HepG2 (cell line): ENCODE measurements around the gene MAN2A1.

ENCODE experiments used
- AGO1 ChIP-seq: fragments of 200-400 bp; formaldehyde crosslinking; IDR thresholded peaks from 2 replicates; pipeline ENCODE4 v1.6.1; 2017; ENCODE audit warnings: mild to moderate bottlenecking, low read depth, low read length, moderate library complexity; ENCODE audit not compliant: poor library complexity, severe bottlenecking
- ATAD3A ChIP-seq: sonication (generic); formaldehyde crosslinking; IDR thresholded peaks from 2 replicates; pipeline ENCODE4 v1.4.0; 2020; ENCODE audit warnings: missing genetic modification reagents
- ATF3 ChIP-seq: sonication (generic); formaldehyde crosslinking; IDR thresholded peaks from 2 replicates; pipeline ENCODE4 v1.4.0; 2020; ENCODE audit warnings: missing genetic modification reagents
- CTCF ChIP-seq: sonication (generic); formaldehyde crosslinking; IDR thresholded peaks from 2 replicates; pipeline ENCODE4 v1.5.0; 2020; ENCODE audit warnings: mild to moderate bottlenecking, missing genetic modification reagents, moderate library complexity
- FOXK1 ChIP-seq: sonication (generic); formaldehyde crosslinking; IDR thresholded peaks from 2 replicates; pipeline ENCODE4 v1.4.0; 2020; ENCODE audit warnings: low read depth, missing genetic modification reagents, borderline replicate concordance
- JUNB ChIP-seq: sonication (generic); formaldehyde crosslinking; IDR thresholded peaks from 2 replicates; pipeline ENCODE4 v1.8.0; 2022; ENCODE audit warnings: missing genetic modification reagents, mild to moderate bottlenecking, borderline replicate concordance
- MAX ChIP-seq: IDR thresholded peaks from 2 replicates; pipeline ENCODE4 v1.6.1; 2012; ENCODE audit warnings: inconsistent platforms
- SATB2 ChIP-seq: sonication (generic); formaldehyde crosslinking; IDR thresholded peaks from 2 replicates; pipeline ENCODE4 v1.5.0; 2020; ENCODE audit warnings: missing genetic modification reagents
- U2AF1 ChIP-seq: fragments of 200-400 bp; formaldehyde crosslinking; optimal IDR thresholded peaks from 2 replicates; pipeline ENCODE3; 2017; ENCODE audit warnings: mild to moderate bottlenecking, low read depth, low read length
- ZNF143 ChIP-seq: sonication (generic); formaldehyde crosslinking; IDR thresholded peaks from 2 replicates; pipeline ENCODE4 v1.4.0; 2020; ENCODE audit warnings: missing genetic modification reagents
- ZNF430 ChIP-seq: sonication (generic); formaldehyde crosslinking; IDR thresholded peaks from 2 replicates; pipeline ENCODE4 v1.9.0; 2021; ENCODE audit warnings: mild to moderate bottlenecking, missing genetic modification reagents
- ZNF781 ChIP-seq: sonication (generic); formaldehyde crosslinking; IDR thresholded peaks from 2 replicates; pipeline ENCODE4 v1.5.1; 2020; ENCODE audit warnings: borderline replicate concordance, mild to moderate bottlenecking, missing genetic modification reagents; ENCODE audit errors: not compliant biosample characterization

GRCh38 chr5:109837231-109837861 is 147.6 kb downstream of the MAN2A1 start:
- TF ChIP-seq ATF3 (no peak), ZNF430 (no peak), ZNF143 (CRISPR knock-in tag) (no peak), JUNB (CRISPR knock-in tag) (no peak), ZNF781 (CRISPR knock-in tag) (no peak), CTCF (CRISPR knock-in tag) (no peak), ATAD3A (CRISPR knock-in tag) (no peak), MAX (no peak), AGO1 (no peak), U2AF1 (no peak), SATB2 (CRISPR knock-in tag) (no peak), FOXK1 (CRISPR knock-in tag) (no peak)
